Measurements from ENCODE around the gene FMNL2.

FMNL2 gene

GRCh38 chr2:152497481-152498052 lies 162.6 kb downstream of the FMNL2 start:
- no peak for TF ChIP-seq CTCF (IDR thresholded peaks at IDR 0.05; ENCODE audit: insufficient read depth, low read depth, low read length, missing control alignments)
- peak; percentile 50 for DNase-seq (ENCODE audit: low read depth)

GRCh38 chr2:152499331-152499816 lies 164.4 kb downstream of the FMNL2 start:
- peak; percentile 5 for DNase-seq (ENCODE audit: low read depth)
- H3K4me3 ChIP-seq (ENCODE audit: low read depth, low read length) = peak overlapping the region; percentile 4; the same call in 1 of the 2 replicates
- TF ChIP-seq CTCF (IDR thresholded peaks at IDR 0.05; ENCODE audit: insufficient read depth, low read depth, low read length, missing control alignments) = no peak

More at GRCh38 chr2:152497481-152498052, 162.6 kb downstream of the FMNL2 start:
- no peak overlapping the region for H3K4me3 ChIP-seq (ENCODE audit: low read depth, low read length)

GRCh38 chr2:152499896-152500735 lies 165.1 kb downstream of the FMNL2 start:
- DNase-seq (ENCODE audit: low read depth) = peak; percentile 46
- TF ChIP-seq CTCF (IDR thresholded peaks at IDR 0.05; ENCODE audit: insufficient read depth, low read depth, low read length, missing control alignments) = no peak
- 0 out of 2 replicates have a peak overlapping the region, but pooled peaks have one; percentile 4 for H3K4me3 ChIP-seq (ENCODE audit: low read depth, low read length)

GRCh38 chr2:152500772-152501171 lies 165.8 kb downstream of the FMNL2 start:
- H3K4me3 ChIP-seq (ENCODE audit: low read depth, low read length) = no peak overlapping the region
- TF ChIP-seq CTCF (IDR thresholded peaks at IDR 0.05; ENCODE audit: insufficient read depth, low read depth, low read length, missing control alignments) = no peak
- no peak for DNase-seq (ENCODE audit: low read depth)

- TF ChIP-seq CTCF (IDR thresholded peaks at IDR 0.05; ENCODE audit: insufficient read depth, low read depth, low read length, missing control alignments) = no peak
- no peak overlapping the region for H3K4me3 ChIP-seq (ENCODE audit: low read depth, low read length)
- DNase-seq (ENCODE audit: low read depth) = no peak
Observed at GRCh38 chr2:152501666-152502065, 166.7 kb downstream of the FMNL2 start.

GRCh38 chr2:152504618-152505017 lies 169.6 kb downstream of the FMNL2 start:
- no peak overlapping the region for H3K4me3 ChIP-seq (ENCODE audit: low read depth, low read length)
- DNase-seq (ENCODE audit: low read depth) = no peak
- TF ChIP-seq CTCF (IDR thresholded peaks at IDR 0.05; ENCODE audit: insufficient read depth, low read depth, low read length, missing control alignments) = no peak
